GM21381 (cell line): ENCODE measurements around the gene ADA.
"Not testable (repeated sequence)": the region's sequence is repeated elsewhere in the genome, so short reads cannot be mapped to it uniquely, and the experiment has no call there.

Experiments
- ATAC-seq: cut with Tn5 transposase; IDR thresholded peaks from one replicate; pipeline ENCODE4 v1.9.1; 2021; ENCODE audit warnings: mild to moderate bottlenecking, moderate library complexity; ENCODE audit not compliant: unreplicated experiment

ADA gene

DNA sequence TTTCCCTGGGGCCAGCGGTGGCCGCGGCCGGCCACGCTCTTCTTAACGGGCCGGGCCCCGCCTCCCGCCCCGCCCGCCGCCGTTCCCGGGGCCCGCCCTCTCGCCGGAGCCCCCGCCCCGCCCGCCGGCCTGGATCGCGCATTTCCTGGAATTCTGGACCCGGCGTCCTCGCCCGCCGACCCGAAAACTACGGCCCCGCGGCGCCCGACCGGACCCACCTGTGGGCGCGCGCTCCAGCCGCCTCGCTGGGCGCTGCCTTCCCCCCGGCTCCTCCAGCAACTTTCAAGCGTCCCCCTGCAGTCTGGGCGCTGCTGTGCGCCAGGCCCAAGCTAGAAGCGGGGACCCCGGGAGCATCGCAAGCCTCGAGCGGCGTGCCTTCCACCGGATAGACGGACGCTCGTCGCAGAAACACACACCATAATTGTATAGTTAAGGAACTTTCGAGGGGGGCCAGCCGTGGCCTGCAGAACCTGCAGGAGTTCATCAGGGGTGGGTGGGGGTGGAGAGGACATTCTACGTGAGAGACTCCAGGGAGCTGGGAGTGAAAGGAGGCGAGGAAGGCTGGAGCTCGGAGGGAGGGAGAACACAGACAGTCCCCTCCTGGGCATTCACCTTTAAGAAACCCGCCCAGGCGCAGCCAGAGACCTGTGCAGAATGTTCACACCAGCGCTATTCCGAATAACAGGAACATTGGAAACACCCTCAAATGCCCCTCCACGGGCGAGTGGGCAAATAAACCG, at the start of gene ADA:
ADA (minus strand) TSS at position 16 of the 740 bp plus-strand sequence. CDS start 92 bp downstream, outside the sequence.
- ATAC-seq, result peak; percentile 36

GRCh38 chr20:44700306-44700705, 48.8 kb upstream of the ADA start:
- no peak for ATAC-seq

DNA sequence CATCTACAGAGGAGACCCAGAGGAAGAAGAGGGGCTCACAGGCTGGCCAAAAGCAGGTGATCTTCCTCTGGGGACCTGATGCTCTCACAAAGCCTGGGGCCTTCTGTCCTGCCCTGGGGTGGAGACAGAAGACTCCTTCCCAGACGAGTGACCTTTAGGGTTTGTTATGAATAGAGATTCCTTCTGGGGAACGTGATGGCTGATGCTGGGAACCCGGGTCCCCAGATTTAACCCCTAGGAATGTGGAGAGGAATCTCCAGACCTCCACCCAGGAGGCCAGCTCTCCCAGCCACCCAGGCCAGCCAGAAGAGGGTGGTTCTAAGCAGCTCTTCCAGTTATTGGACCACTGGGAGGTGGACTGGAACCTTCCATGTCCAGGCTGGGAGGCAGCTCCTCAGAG, 46.9 kb upstream of the ADA start:
- no peak for ATAC-seq

DNA sequence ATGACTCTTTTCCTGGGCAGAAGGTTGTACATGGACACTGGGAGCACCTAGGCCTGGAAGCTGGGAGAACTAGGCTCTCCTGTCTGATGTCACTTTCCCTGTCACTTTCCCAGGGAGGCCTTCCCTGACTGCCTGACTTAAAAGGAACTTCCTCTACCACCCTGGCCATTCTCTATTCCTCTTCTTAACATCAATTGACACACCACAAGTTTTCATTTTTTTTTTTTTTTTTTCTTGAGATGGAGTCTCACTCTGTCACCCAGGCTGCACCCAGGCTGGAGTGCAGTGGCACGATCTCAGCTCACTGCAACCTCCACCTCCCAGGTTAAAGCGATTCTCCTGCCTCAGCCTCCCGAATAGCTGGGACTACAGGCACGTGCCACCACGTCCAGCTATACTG, 45.5 kb upstream of the ADA start:
- ATAC-seq, result not testable (repeated sequence)

GRCh38 chr20:44696315-44696714, 44.8 kb upstream of the ADA start:
- ATAC-seq, result no peak

DNA sequence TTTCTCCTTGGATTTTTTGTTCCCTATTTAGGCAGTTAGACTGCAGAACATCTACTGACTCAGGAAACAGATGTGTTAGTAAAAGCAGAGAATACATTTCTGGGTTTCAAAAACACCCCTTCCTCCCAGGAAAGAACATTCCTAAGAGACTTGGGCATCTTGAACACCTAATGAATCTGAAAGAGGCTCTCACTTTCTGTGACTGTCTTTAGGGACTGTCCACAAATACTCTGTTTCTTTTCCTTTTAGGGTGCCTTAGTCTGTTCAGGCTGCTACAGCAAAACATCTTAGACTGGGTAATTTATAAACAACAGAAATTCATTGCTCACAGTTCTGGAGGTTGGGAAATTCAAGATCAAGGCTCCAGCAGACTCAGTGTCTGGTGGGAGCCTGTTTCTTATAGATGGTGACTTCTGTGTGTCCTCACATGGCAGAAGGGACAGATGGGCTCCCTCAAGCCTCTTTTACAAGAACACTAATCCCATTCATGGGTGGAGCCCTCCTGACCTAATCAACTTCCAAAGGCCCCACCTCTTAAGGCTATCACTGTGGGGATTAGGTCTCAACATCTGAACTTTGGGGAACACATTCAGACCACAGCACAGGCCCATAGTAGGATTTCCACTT, 44.3 kb upstream of the ADA start:
- ATAC-seq, result peak; percentile 48

DNA sequence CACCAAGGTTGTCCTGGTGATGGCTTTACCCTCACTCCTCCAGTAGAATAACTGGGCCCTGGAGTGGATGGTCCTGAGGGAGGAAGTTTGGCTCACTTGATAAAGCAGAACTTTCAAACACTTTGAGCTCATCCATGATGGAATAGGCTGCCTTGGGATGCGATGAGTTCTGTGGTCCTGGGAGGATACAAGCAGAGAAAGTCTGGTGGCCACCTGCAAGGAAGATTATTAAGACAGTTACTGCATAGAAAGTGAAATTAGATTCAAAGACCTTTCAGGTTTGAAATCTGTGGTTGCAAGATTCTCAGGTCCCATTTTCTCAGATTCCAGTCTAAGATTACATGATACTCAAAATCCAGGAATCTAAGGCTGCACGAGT, 43.8 kb upstream of the ADA start:
- ATAC-seq, result peak; percentile 17

DNA sequence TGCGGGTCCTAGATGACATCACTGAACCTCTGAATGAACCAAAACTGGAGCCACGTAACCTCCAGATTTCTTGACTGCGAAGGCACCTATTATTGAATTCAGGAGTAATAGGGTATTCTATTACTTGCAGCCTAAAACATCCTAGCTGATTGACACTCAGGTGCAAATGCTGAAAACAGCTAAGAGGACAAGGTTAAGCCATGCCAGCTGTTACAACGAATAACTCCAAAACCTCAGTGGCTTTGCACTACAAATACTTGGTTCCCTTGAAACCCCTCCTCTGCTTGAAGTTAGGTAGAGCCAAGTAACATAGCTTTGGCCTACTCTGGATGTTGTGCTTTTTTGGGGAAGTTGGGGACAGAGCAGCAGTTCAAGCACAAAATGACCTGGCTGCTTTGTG, 42.7 kb upstream of the ADA start:
- ATAC-seq, result no peak

DNA sequence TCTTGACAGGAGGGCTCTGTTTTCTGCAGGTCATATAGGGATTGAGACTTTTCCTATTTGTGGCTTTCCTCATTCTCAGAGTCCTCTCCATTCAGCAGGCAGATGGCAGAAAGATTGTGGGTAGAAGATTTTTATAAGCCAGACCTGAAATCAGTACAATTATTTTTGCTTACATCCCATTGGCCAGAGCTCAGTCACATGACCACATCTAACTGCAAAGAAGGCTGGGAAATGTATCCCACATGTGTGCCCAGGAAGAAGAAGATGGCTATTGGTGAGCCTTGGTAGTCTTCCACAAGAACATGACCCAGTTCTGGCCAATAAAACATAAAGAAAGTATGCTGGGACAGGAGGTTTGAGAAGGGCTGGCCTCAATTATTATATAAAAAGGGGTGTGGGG, 42.1 kb upstream of the ADA start:
- no peak for ATAC-seq

- no peak for ATAC-seq
Observed at GRCh38 chr20:44692932-44693480, 41.5 kb upstream of the ADA start.

DNA sequence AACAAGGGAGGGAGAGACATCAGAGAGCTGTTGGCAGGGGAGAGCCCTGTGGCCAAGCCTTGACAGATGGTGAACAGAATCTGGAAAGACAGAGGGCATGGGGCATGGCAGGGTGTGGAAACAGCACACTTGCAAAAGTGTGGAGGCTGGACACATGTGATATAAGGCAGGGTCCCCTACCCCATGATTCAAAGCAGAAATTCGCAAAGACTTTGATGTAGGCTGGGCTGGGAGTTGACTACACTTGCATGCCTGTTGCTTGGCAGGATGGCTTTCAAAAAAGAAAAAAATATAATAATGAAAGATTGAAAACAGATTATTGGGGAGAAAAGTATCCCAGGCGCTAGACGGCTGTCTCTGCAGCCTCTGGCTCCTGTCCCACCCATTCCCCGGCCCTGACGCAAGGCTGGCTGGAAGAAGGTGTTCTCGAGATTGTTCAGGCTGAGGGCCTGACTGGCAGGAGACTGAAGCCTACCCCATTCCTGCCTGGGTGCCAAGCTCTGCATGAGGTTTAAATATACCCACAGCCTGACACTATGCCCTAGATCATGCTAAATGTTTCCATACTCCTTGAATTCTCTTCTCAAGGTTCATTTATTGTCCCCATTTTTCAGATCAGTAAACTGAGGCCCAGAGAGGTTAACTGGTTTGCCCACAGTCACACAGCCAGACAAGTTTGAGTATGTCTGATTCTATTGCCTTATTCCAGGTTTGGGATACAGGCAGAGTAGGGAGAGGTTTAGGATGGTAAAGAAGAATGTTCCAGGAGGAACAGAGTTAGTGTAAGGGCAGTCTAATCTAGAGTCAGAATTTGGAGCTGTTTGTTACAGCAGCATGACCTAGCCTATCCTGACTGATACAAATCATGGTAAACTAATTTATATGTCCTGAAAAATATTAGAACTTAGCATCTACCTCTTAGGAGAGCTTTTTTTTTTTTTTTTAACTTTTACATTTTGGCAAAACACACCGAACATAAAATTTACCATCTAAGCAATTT, 40.2 kb upstream of the ADA start:
- no peak for ATAC-seq

GRCh38 chr20:44690781-44691423, 39.4 kb upstream of the ADA start:
- ATAC-seq, result no peak

DNA sequence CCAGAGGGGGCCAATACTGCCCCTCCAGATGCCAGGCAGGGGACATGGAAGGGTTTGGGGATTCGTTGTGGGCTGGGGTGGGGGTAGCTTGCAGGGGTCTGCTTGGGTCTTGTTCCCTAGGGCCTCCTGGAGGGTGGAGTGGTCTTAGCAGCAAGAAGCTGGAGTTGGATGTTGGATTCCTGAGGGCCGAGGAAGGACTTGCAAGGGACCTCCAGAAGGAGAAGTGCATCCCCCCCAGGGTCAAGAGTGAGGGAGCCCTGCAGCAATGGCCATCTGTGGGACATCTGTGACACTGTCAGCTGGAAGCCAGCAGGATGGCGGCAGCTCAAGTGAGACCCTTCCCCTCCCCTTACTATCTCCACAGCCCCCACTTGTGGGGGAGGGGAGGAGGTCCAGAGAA, 38.3 kb upstream of the ADA start:
- no peak for ATAC-seq

DNA sequence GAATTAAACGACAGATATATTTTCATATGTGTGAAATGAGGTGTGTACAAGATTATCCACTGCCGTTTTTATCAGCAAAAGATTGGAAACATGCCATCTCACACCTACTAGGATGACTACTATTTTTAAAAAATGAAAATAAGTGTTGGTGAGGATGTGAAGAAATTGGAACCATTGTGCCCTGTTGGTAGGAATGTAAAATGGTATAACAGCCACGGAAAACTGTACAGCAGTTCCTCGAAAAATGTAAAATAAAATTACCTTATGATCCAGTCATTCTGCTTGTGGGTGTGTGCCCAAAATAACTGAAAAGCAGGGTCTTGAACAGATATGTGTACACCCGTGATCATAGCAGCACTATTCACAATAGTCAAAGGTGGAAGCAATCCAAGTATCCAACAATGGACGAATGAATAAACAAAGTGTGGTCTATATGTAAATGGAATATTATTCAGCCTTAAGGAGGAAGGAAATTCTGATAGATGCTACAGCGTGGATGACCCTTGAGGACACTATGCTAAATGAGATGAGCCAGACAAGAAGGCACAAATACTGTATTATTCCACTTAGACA, 36.6 kb upstream of the ADA start:
- no peak for ATAC-seq

- ATAC-seq, result no peak
Observed at GRCh38 chr20:44686934-44687333, 35.4 kb upstream of the ADA start.

DNA sequence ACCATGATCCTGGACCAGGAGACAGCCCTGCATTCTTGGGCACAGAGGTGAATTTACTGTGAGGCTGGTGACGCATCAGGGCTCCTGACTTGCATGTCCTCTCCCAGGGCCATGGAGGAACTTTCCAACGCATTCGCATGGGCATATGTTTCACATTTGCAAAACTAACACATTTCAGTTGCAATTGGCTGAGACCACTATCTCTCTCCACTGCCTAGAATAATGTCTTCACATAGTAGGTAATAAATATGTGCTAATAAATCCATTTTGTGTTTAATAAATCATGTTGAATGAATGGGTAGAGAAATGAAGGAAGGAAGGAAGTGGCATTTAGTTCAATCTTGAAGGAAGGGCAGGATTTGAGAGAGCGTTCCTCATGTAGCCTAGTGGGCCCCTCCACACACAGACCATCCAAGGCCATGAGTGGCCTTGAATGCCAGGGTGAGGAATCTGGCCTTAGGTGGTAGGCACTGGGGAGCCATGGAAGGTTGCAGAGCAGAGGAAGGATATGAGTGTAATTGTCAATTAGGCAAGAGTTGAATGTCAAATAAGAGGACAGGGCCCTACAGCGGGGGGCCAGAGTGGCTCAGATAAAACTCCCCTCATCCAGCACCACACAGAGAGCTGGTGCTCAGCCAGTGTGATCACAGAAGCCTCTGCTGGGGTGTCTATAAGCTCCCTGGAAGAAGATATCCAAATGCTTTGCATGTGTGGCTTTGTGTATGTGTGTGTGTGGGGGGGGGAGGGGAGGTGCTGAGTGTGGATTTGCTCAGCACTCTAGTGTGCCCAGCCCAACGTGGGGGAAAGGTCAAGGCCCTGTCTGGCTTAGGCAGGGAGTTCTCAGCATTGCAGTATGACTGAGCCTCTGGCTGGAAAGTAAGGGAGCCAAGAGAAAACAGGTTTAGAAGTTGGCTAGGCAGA, 32.8 kb upstream of the ADA start:
- ATAC-seq, result no peak

DNA sequence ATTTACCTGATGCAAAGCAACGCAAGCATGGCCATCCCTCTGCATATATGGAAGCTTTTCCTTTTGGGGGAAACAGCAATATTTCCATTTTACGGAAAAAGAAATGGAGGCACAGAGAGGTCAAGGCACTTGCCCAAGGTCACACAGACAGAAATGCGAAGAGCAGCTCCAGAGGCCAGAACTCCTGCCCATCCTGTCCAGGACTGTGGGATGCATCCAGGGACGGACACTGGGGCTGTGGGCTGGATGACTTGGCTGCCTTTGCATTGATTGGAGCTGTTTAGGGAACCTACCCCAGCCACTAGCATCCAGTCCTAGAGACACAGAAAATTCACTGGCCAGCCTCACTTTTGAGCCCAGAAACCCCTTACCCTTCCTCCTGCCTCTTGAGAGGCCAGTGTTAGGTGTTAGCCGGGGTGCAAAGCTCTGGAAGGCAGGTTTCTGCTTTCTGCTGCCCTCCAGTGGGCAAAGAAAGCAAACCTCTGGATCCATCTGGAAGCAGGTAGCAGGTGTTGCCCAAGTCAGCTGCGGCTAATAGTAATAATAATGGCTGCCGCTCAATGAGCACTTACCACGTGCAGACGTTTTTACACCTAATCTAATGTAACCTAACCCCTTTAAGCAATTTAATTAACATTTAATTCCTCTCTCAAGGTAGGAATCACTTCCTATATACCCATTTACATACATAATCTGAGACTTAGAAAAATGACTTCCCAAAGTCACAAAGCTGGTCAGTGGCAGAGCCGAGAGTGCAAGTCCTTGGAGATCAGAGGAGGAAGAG, 32.0 kb upstream of the ADA start:
- no peak for ATAC-seq

DNA sequence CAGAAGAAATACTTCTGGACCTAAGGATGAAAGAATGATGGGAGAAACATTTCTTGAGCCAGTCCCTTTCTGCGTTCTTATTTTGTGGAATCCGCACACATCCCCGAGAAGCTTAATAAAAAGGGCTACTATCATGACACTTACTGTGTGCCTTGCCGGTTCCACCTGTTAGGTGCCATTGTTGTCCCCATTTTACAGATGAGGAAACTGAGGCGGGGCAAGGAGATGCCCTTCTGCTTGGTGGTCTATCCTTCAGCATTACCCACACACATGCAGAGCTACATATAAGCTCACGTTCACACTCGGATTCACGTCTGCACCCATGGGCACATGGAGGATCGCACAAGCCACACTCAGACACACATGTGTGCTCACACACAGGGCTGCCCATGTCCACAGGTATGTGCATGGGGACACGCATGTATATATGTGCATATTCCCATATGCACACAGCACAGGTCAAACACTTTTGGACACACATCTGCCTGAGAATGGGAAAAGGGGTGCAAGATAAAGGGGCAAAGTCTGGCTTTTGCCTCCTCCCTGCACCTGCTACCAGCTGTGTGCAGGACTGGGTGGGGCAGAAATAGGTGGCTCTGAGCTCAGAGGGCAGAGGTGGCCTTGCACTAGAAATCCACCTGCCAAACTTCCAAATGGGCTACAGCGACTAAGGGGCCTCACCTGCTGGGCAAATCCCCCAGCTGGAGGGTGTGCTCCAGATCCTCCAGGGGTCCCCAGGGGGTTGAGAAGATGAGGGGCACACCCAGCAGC, 30.5 kb upstream of the ADA start:
- no peak for ATAC-seq
